Limb (tissue), 2 donors: ENCODE measurements around the gene STX18.
A peak's percentile ranks its signal among the peaks of the same experiment; 100 is the strongest.
"Not testable (repeated sequence)": the region's sequence is repeated elsewhere in the genome, so short reads cannot be mapped to it uniquely, and the experiment has no call there.

Source experiments
- DNase-seq, 2 donors: peaks; one replicate each; pipeline ENCODE4 v3.0.0-alpha.2; 2016; ENCODE audit errors: extremely low spot score in 2 of 2

Gene STX18

DNA sequence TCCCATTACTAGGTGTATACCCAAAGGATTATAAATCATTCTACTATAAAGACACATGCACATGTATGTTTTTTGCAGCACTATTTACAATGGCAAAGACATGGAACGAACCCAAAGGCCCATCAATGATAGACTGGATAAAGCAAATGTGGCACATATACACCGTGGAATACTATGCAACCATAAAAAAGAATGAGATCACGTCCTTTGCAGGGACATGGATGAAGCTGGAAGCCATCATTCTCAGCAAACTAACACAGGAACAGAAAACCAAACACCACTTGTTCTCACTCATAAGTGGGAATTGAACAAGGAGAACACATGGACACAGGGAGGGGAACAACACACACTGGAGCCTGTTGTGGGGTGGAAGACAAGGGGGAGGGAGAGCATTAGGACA is 31.2 kb downstream of the STX18 start:
- DNase-seq, result not testable (repeated sequence)

DNA sequence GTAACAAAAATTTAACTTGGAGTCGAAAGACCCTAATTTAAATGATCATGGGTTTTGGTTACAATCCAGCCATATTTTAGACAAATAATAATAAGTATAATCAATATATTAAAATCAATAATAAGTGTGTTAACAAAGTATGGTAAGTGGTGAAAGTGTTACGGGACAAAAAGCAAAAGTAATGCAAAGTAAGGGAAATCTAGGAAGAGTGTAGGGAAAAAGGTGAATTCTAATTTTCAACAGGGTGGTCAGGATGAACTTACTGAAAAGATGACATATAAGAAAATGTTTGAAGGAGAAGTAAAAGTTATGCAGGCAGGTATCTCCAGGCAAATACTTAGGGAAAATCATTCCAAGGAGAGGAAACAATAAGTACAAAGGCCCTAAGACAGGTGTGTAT is 32.3 kb downstream of the STX18 start:
- no peak for DNase-seq

DNA sequence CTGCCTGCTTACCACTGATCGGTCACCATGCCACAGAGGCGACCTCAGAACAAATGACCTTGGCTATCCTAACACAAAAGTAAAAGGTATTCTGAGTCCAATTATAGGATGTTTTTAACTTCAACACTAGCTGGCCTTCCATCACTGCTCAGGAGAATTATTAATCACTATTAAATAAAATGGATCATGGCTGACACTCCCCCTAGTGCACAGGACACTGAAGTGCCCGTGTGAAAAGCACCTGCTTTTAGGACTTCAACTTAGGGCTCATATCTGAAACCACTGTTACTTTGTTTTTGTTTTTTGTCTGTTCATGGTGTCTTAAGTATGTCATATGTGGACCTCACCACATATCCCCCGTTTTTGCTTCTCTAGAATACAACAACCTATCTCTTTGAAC is 33.9 kb downstream of the STX18 start:
- no peak for DNase-seq

DNA sequence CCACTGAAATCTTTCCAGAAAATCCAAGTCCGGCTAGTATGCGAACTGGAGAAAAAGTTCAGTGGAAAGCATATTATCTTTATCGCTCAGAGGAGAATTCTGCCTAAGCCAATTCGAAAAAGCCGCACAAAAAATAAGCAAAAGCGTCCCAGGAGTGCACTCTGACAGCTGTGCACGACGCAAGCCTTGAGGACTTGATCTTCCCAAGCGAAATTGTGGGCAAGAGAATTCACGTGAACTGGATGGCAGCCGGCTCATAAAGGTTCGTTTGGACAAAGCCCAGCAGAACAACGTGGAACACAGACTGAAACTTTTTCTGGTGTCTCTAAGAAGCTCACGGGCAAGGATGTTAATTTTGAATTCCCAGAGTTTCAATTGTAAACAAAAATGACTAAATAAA is 34.4 kb downstream of the STX18 start:
- DNase-seq, result no peak

DNA sequence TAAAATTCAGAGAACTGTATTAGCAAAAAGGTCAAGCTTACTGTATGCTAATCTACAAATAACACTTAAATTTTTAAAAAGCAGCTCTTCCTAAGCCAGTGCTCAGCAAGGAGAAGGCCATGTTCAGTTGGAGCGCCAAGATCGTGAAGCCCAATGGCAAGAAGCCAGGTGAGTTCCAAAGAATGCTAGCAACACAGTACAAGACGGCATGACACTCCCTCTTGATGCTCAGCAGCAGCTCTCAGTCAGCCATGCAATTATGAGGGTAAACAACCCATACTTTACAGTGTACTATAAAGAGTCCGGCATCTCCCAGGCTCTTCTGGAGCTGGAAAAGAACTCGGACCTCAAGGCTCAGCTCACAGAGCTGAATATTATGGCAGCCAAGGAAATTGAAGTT is 34.9 kb downstream of the STX18 start:
- DNase-seq, result no peak

DNA sequence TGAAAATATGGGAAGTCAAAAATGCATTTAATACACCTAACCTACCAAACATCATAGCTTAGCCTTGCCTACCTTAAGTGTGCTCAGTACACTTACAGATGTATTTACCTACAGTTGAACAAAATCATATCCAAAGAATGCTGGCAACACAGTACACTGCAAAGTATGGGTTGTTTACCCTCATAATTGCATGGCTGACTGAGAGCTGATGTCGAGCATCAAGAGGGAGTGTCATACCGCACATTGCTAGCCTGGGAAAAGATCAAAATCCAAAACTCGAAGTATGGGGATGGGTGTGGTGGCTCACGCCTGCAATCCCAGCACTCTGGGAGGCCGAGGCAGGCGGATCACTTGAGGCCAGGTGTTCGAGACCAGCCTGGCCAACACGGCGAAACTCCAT is 36.6 kb downstream of the STX18 start:
- not testable (repeated sequence) for DNase-seq

DNA sequence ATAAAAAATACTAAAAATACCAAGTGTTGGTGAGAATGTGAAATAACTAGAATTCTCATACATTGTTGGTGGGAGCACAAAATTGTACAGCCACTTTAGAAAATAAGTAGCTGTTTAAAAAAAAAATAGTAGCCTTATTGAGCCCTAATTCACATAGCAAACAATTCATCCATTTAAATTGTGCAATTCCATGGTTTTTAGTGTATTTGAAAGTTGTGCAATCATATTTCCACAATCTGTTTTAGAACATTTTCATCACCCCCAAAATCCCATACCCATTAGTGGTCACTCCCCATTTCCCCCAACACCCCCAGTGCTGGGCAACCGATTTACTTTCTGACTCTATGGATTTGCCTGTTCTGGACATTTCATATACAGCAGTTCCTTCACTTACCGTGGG is 37.1 kb downstream of the STX18 start:
- no peak for DNase-seq

DNA sequence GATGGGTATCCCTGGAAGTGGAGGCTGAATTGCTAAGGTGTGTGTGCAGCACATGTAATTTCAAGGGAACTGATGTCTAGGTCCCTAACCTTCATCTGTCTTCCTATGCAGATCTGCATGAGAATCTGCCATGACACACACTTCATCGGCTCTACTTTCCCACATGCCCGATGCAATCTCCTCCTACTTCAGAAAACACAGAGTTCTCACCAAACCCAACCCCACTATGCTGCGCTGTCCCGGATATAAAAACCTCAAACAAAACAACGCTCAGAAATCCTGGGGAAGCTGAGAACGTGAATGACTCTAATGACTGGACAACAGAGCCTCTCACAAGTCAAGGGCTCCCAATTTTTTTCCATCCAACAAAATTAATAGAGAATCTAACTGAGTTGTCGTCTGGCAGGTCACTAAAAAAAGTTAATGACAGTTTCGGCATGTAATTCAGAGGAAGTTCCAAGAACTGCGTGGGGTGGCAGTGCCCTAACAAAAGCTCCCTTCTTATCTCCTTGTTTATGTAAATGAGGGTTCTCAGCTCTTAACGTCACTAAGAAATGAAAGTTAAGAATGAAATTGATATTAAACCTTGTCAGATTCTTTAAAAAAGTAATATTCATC is 39.0 kb downstream of the STX18 start:
- no peak for DNase-seq

DNA sequence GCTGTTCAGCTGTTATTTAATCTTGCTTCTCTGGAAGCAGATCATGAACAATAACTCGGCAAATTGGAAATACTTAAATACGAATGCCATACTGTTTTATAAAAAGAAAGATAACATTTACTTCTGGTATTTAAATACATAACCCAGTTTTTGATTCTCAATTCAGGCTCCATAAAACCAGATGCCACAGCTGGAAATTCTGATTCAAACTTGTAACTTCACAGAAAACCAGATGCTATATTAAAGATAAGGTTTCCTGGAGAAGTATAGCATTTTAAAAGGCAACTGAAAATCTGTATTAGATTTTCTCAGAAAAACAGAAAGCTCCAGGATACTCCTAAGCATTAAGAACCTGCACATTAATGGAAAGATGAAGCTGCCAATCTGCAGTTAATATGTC is 40.2 kb downstream of the STX18 start:
- DNase-seq, result no peak

DNA sequence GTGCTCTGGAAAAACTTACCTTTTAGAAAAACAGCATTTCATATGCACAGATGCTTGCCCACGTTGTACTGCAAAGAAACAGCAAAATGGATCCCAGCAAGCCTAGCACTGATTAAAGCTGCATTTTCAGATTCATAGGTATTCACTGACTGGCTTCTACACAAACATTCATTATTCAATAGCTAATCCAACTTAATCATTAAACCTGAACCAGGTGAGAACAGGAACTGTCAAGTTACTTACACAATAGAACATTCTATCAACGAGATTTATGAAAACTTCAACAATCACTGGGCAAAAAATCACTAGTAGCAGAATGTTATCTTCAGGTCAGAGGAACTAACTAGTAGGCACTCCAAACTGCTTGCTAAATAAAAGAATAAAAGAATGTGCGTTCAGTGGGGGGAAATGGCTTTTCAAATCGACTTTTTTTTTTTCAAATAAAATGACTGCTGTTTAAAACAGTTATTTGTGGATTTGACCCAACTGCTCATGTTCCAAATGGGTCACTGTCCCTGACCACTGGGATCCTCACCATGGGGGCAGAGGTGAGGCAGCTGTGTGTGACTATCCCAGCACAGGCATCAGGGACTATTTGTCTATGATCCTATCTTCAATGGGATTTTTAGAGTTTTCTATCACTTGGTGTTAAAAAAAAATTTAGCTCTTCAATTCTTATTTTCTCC is 42.3 kb downstream of the STX18 start:
- DNase-seq, result no peak

DNA sequence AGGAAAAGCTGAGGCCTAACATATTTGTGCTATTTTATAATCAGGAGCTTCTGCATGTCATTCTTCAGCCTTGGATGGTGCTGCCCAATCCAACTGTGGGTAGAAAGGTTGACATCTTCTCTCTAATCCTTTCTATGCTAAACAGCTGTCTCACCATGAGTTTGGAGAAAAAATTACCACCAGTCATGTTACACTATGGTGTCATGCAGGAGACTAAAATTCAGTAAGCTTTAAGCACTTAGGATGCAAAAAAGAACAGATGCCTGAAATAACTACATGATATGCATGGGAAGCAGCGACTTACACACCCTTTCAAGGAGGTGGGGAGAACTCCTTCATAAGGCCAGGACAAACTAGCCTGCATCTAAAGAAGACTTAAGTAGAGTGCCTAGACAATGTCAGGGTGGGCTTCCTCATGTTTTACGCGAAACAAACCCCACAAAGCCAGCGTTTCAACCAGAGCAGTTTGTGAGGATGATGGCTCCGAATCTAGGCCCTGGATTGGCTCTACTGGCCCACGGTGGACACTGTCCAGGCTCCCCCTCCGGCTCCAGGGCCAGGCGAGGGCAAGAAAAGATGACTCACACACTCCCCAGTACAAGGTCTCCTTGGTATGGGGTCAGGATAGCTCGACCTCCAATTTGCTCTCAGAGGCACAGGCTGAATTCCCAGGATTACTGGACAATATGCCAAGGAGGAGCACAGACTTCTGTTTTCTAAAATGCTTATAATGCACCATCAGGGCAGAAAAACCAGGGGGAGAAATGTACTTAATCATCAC is 45.1 kb downstream of the STX18 start:
- DNase-seq, result no peak

DNA sequence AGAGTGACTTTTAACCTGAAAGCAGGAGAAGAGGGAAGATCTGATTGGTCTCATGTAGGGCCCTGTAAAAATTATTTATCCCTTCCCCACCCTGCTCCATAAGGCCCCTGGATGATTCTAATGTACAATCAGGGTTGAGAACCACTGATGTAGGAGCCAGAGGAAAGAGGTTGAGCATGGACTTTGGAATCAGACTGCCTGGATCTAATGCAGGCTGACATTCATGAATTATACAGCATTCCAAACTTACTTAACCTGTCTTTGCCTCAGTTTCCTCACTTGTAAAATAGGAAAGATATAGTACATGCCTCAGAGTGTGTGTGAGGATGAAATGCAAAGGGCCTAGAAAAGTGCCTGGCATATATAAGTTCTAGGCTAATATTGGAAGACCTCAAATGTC is 47.0 kb downstream of the STX18 start:
- no peak for DNase-seq

DNA sequence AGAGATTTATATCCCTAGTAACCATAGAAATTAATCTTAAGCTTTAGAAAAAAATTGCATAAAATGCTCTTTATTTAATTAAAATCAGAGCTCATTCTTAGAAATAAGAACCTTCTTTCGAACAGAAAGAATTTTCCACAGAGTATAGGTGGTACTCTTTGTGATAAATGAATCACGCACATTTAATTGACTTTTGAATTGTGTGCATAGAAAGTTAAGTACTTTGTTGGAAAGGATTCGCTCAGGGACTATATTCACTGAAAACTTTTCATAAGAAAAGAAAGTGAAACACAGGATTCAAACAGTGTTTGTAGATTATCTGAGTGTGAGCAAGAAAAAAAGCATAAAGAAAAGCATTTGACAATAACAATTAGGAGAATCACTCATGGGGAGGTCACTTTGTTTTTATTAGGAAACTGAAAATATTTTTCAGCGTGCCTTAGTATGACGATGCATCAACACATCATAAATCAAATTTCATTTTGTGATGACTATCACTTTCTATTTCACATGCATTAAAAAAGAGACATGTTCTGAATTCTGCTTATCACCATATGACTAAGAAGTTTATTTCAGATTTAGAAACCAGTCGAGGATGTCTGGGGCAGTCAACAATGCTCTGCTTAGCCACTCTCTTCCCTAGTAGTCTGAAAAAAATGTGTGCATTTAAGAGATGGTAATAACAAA is 49.5 kb downstream of the STX18 start:
- no peak for DNase-seq

DNA sequence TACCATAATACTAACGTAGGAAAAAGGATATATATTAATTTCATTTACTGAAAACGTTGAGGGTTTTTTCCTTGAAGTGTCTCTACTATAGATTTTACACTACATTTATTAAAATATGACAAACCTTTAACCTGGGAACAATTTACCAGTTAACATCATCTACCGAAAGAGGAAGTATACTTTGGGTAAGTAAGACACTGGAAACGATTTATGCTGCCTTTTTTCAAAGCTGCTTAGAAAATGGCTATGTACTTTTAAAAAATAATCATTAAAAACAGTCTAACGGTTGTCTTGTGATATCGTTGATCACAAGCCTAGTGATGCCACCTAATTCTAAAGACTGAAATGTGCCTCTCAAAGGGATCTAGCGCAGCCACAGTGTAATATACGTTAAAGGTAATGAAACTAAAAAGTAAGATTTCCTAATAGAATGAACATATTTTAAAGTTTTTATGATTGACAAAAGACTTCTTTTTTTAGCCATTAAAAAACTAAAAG is 50.4 kb downstream of the STX18 start:
- no peak for DNase-seq

DNA sequence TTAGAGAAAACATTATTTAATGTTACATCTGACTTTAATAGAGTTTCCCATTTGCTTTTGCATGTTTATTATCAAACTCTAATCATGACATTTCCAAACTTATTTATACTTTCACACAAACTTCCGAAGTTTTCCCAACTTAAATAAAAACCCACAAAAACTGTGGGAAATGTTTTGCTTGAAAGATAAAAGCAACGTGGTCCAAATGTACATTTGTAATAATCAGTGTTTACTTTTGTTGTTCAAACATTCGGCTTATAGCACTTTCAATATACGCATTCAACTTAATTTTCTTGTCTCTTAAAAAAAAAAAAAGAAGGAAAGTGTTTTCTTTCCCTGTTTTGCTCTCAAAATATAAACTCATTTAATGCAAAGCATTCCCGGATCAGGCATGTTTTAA is 51.0 kb downstream of the STX18 start:
- no peak for DNase-seq

DNA sequence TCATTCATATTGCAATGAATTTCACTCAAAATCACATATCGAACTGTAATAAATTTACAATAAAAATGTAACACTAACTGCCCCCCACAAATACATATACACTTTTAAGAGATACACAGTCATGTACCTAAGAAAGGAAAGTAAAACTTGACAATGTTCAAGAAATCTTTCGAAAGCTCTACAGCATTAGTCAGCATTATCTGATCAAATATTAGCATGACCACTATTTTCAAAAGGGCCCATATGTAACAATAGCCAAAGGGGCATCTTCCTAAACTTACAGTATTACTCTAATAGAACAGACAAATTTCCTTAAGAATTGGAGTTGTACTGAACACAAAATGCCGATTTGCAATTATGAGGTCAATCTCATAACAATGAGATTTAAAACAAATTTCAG is 51.8 kb downstream of the STX18 start:
- no peak for DNase-seq

DNA sequence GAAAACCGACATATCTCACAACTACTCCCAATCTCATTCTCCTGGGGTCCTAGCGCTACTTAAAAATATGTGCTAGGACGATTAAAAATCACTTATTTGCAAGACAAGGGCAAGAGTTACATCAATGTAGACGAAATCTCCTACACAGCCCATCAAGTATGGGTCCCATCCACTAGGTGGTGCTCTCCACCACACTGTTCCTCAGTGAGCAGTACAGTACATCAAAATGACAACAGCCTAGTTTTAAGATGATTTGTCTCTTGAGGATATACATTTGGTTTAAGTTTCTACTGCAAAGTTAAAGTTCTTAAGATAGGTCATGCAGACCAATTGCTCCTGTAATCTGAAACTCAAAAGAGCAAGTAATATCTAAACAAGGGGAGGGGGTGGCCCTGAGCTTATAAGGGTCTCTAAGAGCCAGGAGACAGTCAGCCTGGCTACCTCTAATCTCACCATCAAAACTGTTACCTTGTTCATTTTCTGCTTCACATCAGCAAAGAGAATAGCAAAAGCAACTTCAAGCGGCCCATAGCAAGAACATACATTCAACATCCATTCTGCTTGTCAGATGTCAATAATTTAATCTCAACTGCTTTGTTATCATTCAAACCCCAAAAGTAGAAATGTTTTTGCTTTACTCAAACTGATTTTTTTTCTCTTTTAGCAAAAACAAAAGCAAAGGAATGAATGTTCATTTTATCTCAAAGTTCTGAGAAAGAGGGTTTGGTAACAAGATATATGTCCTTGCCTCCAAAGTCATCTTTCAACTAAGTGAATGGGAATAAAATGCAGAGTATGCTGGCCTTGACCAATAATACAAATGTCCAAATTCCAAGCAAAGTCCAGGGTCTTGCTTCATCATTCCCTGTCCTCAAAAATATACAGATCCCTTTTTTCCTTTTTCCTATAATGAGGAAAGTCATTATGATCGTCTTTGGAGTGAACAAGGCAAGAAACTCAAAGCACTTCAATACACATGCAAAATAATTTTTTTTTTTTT is 53.1 kb downstream of the STX18 start:
- peak; percentile 76 to 78 for DNase-seq

DNA sequence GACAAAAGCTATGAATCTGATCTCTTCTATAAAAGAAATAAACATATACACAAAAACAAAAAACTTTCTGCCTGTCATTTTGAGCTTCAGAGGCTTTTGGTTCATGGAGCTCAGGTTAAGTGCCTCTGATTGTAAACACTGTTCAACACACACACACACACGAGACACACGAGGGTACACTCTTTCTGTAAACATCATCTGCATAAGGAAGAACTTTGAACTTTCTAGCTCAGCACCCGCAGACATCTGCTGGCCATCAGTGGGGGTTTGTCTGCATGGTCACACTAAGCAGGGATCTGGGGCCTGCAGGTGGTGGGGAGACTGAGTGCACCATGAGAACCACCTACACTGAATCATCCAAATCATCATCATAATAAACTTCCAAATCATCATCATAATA is 54.9 kb downstream of the STX18 start:
- DNase-seq, result no peak

DNA sequence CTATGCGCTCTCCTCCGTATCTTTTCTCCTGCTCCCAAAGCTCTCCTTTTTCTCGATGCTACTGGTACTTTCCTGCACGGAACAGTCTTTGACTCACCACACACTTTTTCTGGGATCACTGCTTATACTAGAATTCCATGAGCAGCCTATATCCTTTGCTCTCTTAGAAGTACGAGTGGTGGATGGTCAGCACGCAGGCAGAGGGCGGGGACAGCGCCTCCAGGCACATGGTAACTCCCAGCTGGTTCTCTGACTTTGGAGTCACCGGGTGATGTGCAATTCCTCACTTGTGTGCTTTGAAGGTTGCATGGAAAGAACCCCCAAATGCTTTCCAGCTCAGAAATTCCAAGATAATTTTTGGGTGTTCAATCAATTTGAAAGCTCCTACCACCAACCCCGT is 56.0 kb downstream of the STX18 start:
- DNase-seq, result no peak

DNA sequence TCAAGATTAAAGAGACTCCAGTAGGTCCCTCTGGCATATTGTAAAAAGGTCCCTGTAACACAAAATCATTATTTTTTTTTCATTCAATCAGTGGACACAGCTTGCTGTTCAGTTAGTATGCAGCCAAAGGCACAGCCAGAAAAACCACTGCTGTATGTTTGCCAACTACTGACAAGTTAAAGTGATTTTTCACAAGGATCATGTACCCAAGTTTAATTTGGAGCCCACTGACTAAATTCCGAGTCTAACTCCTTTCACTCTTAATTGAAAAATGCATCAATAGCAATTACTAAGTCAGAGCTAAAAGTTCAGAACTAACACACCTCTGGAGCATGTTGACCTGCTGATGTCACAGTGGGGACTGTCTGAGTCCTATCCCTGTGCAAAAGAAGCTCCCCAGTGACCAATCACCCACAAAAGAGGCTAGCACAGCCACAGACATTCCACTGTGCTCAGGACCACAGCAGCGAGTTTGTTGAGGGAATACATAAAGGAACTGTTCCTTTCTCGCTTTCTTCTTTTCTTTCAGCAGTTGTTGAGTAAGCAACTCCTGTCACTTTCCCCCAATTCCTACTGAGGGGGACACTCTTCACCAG is 60.4 kb downstream of the STX18 start:
- DNase-seq, result no peak
